OCI-LY7 (cell line): ENCODE measurements around the gene CPSF3.

Experiments used
- EZH2phosphoT487 ChIP-seq: fragments of 200-600 bp; sonication (generic); IDR thresholded peaks from 2 replicates; pipeline ENCODE4 v1.6.1; 2018; ENCODE audit warnings: low read depth, borderline replicate concordance, mild to moderate bottlenecking, mixed run types, antibody characterized with exemption, low read length, moderate library complexity, mixed read lengths
- TF ChIP-seq, protein P1 (sequence below): fragments of 200-600 bp; sonication (generic); conservative IDR thresholded peaks from 2 replicates; pipeline ENCODE4 v1.5.1; 2014; ENCODE audit warnings: mild to moderate bottlenecking, antibody characterized with exemption, low read length, moderate library complexity, mixed read lengths

DNA sequence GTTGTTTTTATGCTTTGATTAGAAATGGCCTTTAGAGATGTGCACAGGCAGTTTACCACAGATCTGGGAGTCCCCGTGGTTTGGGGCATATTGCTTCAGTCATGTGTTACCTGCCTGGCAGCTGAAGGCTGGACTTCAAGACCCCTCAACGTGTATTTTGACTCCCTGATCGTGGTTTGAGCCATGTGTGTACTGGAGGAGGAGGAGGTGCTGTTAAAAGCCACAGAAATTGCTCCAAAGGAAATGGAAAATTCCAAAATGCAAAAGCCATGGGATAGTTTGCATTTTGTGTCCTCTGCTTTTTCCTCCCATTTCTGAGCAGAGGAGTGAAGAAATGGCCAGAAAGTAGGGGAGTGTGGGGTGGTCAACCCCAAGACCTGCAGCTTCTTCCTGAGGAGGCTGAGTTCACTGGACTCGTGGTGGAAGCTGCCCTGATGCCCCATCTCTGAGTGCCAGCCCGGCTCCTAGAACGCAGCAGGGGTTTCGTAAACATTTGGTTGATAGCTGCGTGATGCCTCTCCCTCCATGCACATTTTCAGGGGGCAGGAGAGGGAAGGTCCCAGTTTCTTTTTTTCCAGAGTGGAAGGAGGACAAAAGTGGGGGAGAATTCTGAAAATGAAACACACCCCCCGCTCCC, 45.9 kb upstream of the CPSF3 start:
- TF ChIP-seq, protein P1, sequence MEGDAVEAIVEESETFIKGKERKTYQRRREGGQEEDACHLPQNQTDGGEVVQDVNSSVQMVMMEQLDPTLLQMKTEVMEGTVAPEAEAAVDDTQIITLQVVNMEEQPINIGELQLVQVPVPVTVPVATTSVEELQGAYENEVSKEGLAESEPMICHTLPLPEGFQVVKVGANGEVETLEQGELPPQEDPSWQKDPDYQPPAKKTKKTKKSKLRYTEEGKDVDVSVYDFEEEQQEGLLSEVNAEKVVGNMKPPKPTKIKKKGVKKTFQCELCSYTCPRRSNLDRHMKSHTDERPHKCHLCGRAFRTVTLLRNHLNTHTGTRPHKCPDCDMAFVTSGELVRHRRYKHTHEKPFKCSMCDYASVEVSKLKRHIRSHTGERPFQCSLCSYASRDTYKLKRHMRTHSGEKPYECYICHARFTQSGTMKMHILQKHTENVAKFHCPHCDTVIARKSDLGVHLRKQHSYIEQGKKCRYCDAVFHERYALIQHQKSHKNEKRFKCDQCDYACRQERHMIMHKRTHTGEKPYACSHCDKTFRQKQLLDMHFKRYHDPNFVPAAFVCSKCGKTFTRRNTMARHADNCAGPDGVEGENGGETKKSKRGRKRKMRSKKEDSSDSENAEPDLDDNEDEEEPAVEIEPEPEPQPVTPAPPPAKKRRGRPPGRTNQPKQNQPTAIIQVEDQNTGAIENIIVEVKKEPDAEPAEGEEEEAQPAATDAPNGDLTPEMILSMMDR, result no peak
- no peak for TF ChIP-seq EZH2phosphoT487
